ENCODE results near the gene PLCH2. TPM values are rescaled to one million over a fixed set of nuclear protein-coding genes. Genes with fewer than 3 reads are reported as not detected.

PLCH2 gene
- total RNA-seq, 1 experiment from 2014 or later = 7.2 TPM

GRCh38 chr1:2554621-2555387, 78.7 kb downstream of the PLCH2 start:
- Histone ChIP-seq H3K79me2 (ENCODE audit: low read length) (no peaks in the 10 kb centered on the region), H3K36me3 (ENCODE audit: low read depth, low read length) (no peaks in the 10 kb centered on the region), H3K27me3 (ENCODE audit: low read length) (no peaks in the 10 kb centered on the region), H3K9me2 (replicated peaks; ENCODE audit: low read length) (no peaks in the 10 kb centered on the region), H2AFZ (ENCODE audit: low read length) (no peak overlapping the region), H3K4me3 (ENCODE audit: low read length) (no peak overlapping the region), H3K27ac (ENCODE audit: low read length) (no peak overlapping the region), H3K4me1 (ENCODE audit: insufficient read depth, low read length) (peaks cover 15% of the 10 kb centered on the region), H3F3A (ENCODE audit: low read length, unreplicated experiment) (no peaks in the 10 kb centered on the region), H3K9me3 (ENCODE audit: low read length) (no peaks in the 10 kb centered on the region), H3K9ac (ENCODE audit: low read length) (no peak overlapping the region), H3K4me2 (ENCODE audit: low read length) (no peak overlapping the region), H4K20me1 (ENCODE audit: low read length) (no peaks in the 10 kb centered on the region)
- BruUV-seq (replicated peaks) = no TSS peak
- ChIA-PET CTCF (no interaction called here), POLR2A (ENCODE audit: unreplicated experiment) (no interaction called here)
- TF ChIP-seq EZH2phosphoT487 (IDR thresholded peaks at IDR 0.05; ENCODE audit: borderline replicate concordance, low read length) = no peak
- peak; percentile 74 for TF ChIP-seq CTCF (conservative IDR thresholded peaks at IDR 0.05; ENCODE audit: low read depth, low read length)
- no peak for TF ChIP-seq EZH2 (IDR thresholded peaks at IDR 0.05; ENCODE audit: low read length, unreplicated experiment)
- intact Hi-C loops (cut with micrococcal nuclease) = no loop called here
- peak; percentile 34 for DNase-seq
- no peak for ATAC-seq

Other genes with a start within 250 kb of the PLCH2 start
- 28.3 and 61.7 TPM in 2 replicates for gene SKI, start 248.0 kb upstream of the PLCH2 start, total RNA-seq (2014; rRNA removed)
- gene MORN1, start 84.7 kb upstream of the PLCH2 start, total RNA-seq (2014; rRNA removed) = 11.2 and 30.5 TPM in 2 replicates
- gene RER1, start 84.4 kb upstream of the PLCH2 start, total RNA-seq (2014; rRNA removed) = 160 TPM in 2 replicates
- 97.8 and 100 TPM in 2 replicates for gene PEX10, start 63.7 kb upstream of the PLCH2 start, total RNA-seq (2014; rRNA removed)
- gene PANK4, start 50.3 kb downstream of the PLCH2 start, total RNA-seq (2014; rRNA removed) = 69.4 and 86.9 TPM in 2 replicates
- 0.84 and 1.8 TPM in 2 replicates for gene HES5, start 54.0 kb downstream of the PLCH2 start, total RNA-seq (2014; rRNA removed)
- 21.1 and 25.5 TPM in 2 replicates for gene TNFRSF14, start 80.1 kb downstream of the PLCH2 start, total RNA-seq (2014; rRNA removed)
- gene PRXL2B, start 110.5 kb downstream of the PLCH2 start, total RNA-seq (2014; rRNA removed) = 75.0 and 85.0 TPM in 2 replicates
- 1.8 TPM in 1 of 2 replicates, not detected in the other for gene MMEL1, start 156.7 kb downstream of the PLCH2 start, total RNA-seq (2014; rRNA removed)

All from PC-3 (cell line).